ENCODE measurements around the gene WHRN. TPM values are rescaled to one million over a fixed set of nuclear protein-coding genes. Genes with fewer than 3 reads are reported as not detected.

Gene WHRN
- total RNA-seq, 1 experiment from 2014 or later, result 2.0 TPM

DNA sequence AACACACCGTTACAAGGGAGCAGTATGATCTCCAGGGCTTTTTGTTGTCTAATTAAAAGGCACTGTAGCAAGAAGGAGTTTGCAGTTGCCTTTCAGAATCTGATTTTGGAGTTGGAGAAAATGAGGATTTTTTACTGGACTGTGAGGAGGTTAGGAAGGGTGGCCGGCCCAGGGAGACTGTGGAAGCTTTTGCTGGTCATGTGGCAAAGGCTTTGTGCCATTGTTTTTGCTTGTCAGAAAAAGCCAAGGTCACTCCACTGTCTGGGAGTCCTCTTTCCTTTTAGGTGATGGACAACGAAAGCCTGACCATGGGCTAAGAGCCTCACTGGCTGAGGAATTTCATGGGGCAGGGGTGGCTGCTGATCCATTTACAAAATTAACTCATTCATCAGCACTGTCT lies 10.3 kb upstream of the WHRN start:
- no peak for DNase-seq (ENCODE audit: low read depth)

GRCh38 chr9:114513959-114514267 lies 8.6 kb upstream of the WHRN start:
- no peak for DNase-seq (ENCODE audit: low read depth)

- peak; percentile 34 for DNase-seq (ENCODE audit: low read depth)
Observed at GRCh38 chr9:114513055-114513958, 8.0 kb upstream of the WHRN start.

DNA sequence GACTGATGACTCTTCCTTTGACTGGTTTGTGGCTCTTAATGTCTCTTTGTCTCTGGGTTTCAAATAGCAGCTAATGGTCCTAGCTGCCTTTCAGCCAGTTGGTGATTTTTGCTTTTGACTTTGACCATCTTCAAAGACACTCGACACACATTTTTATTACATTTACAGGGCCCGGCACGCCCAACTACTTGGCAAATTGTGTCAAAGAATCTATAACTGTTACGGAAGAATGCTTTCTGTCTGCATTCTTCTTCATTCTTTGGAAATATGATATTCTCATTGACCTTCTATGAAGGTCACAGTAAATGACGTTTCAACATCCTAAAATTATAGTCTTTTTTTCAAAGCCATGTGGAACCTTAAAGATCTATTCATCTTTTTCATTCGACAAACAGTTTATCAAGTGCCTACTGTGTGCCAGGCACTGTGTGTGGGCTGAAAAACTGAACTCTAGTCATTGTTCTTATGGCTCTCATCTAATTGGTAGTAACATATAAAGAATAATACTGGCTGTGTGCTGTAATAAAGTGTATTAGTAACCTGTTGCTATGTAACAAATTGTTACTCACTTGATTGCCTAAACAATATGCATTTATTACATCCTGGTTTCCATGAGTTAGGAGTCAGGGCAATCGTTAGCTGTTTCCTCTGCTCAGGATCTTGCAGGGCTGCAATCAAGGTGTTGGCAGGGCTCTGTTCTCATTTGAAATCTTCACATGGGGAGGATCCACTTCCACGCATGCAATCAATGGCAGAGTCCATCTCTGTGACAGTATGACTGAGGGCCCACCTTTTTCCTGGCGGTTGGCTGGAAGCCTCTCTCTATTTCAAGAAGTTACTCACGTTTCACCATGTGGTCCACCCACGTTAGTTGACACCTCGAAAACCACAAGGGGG lies 7.0 kb upstream of the WHRN start:
- DNase-seq (ENCODE audit: low read depth), result no peak

DNA sequence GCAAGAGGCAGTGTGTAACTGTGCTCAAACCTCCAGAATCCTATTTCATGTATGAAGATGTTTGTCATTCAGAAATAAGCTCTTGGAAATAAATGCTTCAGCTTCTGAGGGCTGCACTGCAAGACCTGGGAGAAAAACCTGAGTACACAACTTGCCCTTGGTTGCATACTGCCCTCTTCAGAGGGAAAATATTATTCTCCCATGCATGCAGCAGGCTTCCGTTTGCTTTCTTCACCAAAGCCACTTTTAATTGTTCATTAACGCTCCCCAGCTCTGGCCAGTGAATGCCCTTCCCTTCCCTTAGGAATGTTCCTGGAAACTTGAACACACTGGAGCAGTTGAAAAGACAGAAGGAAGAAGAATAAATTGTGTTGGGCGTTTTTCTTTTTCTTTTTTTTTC lies 2.5 kb upstream of the WHRN start:
- DNase-seq (ENCODE audit: low read depth), result peak; percentile 38

DNA sequence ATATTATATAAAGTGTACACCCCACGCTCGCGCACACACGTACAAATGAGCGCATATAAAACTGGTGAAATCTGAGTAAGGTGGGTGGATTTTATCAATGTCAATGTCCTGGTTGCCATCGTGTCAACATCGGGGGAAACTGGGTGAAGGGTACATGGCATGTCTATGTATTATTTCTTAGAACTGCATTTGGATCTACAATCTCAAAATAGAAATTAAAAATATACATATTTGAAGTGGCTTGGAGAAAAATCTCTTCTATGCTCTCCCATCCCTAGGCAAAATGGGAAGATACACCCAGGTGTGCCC lies 763 bp upstream of the WHRN start:
- DNase-seq (ENCODE audit: low read depth), result no peak

DNA sequence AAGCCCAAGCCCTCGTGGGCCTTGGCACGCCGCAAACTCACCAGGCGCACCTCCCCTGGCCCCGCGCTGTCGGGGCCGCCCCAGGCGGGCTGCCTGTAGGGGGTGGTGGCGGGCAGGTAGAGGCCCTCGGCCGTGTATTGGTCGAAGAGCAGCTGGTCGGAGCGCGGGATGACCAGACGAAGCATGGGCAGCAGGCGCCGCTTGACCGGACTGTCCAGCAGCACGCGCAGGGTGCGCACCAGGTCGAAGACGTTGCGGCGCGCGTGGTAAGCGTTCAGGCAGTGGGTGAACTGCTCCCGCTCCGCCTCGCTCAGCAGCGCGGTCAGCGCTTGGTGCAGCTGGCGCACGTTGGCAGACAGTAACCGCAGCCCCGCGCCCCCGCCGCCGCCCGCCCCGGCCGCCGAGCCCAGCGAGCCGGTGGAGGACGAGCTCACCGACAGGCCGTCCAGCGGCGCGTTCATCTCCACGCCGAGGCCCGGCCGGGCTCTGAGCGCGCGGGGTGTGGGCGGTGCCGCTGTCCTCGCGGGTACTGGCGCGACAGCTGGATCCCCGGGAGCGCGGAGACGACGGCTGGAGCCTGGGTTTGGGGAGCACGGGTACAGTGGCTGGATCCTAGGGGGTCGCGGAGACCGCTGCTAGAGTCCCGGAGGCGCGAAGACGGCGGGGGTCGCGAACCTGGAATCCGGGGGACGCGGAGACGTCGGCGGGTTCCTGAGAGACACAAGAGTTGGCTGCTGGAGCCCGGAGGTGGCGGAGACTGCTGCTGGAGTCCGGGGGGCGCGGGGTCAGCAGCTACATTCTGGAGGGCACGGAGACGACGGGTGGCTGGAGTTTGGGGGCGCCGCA lies 709 bp downstream of the WHRN start:
- no peak for DNase-seq (ENCODE audit: low read depth)

GRCh38 chr9:114503522-114504340 lies 1.5 kb downstream of the WHRN start:
- DNase-seq (ENCODE audit: low read depth), result no peak

DNA sequence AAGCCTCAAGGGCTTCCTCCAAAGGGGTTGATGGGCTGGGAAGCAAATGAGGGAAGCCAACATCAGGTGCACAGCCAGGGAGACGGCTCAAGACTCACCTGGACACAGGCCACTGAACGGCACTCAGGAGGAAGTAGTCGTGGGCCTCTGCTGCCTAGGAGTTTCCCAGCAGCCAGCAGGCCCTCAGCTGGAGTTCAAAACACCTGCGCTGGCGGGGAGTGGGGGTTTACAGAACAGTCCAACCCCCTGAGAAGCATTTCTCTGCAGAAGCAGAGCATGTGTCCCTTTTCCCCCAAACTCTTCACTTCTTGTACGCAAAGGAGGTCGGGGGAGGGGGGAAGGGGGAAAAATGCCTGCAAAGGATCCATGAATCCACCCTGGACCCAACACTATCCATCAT lies 2.3 kb downstream of the WHRN start:
- no peak for DNase-seq (ENCODE audit: low read depth)

DNA sequence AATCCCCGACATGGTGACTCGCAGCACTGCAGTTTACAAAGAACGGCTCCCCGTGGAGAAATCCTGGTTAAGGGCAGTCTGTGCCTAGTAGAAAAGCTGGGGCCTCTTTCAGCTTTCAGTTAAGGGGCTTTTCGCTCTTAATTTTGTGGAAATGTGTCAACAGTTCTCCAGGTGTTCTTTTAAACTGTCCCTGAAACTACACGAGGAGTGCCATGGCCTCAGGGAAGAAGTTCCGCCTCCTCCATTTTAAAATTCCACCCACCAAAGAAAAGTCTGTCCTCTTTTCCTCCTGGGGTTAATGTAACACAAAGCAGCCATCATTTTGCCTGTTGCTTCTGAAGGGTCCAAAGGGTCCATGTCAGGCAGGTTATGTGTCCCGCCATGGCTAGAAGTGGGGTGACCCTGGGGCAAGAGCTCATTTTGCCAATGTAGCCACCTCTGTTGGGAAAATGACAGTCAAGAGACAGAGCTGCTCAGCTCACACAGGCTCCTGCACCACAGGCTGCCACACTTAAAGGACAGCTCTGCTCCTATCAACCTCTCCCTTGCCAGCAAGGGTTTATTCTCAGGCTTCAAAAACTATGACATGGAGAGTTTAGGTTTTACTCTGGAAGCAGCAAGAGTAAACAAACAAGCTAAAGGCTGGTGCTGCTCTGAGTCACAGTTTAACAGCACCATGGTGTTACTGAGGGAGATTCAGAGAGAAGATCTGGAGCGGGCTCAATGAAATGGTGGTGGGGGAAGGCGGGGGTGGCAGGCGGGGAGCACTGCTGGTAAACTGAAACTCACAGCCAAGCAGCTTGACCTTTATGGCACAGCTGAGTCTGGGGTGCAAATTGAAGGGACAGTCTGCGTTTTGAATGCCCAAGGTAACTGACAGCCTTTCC lies 3.2 kb downstream of the WHRN start:
- DNase-seq (ENCODE audit: low read depth), result peak; percentile 20

DNA sequence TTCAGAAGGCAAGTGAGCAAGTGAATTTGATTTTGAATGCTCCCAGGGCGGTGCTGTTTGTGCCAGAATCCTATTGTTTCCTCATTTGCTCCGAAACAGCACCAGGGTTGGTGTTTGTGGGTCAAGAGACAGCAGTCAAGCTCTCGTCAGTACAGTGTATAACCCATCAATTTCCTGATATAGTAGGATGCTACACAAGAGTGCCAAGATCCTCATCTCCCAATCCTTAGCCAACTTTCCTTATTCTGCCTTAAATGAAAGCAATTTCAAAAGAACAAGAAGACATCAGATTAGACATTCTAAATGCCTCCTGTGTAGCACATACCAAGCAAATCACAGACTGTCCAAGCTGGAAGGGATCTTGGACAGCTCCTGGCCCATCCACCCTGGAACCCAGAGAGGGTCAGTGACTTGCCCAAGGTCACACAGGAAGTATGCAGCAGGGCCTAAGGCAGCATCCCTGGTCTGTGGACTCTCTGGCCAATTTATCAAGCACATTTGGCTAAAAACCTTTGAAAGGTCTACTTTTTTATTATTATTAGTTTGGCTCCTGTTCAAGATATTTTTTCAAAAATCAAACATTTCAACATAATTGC lies 4.5 kb downstream of the WHRN start:
- DNase-seq (ENCODE audit: low read depth), result no peak

- no peak for DNase-seq (ENCODE audit: low read depth)
Observed at GRCh38 chr9:114499941-114500696, 5.2 kb downstream of the WHRN start.

GRCh38 chr9:114499528-114499927 lies 5.7 kb downstream of the WHRN start:
- DNase-seq (ENCODE audit: low read depth), result no peak

GRCh38 chr9:114497727-114498382 lies 7.4 kb downstream of the WHRN start:
- DNase-seq (ENCODE audit: low read depth), result no peak

DNA sequence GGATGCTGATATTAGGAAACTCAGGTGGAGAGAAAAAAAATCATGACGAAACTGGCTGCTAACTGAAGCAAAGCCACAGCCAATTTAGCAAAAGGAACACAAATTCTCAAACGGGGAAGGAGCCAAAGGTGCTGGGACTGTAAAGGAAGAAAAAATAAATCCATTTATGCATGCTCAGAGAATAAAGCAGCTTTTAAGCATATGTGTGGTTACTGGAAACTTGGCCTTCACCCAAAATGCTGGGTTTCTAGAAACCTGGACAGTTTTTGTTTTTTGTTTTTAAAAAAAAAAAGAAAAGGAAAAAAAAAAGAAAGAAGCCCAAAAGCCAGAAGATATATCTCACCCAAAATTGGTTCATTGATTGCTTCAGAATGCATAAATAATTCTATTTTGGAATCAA lies 8.0 kb downstream of the WHRN start:
- DNase-seq (ENCODE audit: low read depth), result no peak

DNA sequence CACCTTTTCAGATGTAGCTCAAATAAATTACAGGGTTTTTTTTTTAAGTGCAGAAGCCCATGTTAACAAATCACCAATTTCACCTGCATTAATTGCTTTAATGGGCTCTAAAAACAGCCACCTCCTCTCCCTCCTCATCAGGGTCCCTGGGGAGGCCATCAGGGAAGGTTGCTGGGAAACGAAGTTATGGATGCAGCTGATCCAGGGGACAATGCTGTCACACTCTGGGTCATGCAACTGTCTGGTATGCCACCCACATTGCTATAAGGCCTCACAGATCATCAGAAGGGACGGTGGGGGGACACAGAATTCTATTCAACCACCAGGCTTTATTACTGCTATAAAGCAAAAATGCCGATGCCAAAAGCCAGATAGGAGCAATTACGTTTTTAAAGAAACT lies 9.3 kb downstream of the WHRN start:
- DNase-seq (ENCODE audit: low read depth), result no peak

DNA sequence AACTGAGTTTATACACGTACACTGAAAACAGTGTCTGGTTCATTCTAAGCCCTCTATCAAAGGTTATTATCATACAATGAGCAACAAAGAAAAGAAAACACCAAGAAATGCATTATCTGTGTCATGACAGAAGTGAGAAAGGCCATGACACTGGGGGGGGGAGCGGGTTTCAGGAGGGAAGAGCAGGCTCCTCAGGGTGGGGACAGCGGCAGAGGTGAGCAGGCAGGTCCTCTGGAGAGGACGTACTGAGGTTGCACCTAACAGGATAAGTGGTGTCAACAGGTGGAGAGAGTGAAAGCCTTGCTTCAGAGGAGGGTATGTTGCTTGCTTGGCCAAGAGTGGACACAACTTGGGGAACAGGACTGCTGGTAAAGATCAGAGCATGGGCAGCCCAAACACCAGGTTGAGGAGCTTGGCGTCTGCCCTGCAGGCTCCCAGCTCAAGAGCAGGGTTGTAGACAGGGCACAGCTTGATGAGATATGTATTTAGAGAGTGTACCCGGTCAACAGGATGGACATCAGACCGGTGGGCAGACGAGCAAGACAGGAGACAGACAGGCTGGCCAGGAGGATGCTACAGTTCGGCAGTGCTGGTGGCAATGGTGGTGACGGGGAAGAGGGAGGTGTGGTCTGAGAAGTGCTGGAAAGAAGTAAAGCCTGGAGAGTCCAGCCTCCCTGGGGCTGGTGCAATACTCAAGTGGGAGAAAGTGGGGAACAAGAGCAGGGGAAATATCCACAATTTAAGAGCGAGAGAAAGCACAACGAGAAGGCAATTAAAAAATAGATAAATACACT lies 10.3 kb downstream of the WHRN start:
- no peak for DNase-seq (ENCODE audit: low read depth)

Measured in HT1080 (cell line).